IPS DF 4.7 (cell line): ENCODE measurements around the gene DNAI2.

ENCODE experiments used
- DNase-seq: peaks from one replicate; pipeline ENCODE4 v3.0.0-alpha.2; 2013; ENCODE audit warnings: low spot score; ENCODE audit errors: extremely low read depth

The DNAI2 gene

DNA sequence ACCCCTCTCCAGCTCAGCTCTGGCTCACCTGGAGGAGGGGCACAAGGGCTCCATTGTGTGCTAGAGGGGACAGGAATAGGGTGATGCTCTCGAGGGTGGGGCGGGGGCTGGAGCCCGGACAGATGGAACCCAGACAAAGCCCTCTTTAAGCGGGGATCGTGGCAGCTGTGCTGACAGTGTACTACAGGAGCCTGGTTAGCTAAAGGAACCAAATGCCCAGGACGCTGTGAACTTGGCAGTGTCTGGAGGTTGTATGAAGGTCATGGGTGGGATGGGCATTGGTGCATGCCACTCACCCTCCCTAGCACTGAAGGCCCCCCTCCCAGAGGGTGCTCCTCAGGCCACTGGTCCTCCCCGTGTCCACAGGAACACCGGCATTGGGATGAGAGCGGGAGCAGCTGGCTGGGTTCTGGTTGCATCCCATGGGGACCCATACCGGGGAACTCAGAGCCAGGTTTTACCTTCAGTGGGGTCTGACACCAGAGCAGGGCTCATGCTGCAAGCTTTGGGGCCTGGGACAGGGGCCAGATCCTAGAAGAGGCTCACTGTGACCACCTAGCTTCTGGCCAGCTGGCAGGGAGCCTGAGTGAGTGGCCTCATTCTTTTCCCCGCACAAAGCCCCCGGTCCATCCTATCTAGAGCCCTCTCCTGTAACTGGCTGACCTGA is 63.9 kb downstream of the DNAI2 start:
- DNase-seq: no peak

DNA sequence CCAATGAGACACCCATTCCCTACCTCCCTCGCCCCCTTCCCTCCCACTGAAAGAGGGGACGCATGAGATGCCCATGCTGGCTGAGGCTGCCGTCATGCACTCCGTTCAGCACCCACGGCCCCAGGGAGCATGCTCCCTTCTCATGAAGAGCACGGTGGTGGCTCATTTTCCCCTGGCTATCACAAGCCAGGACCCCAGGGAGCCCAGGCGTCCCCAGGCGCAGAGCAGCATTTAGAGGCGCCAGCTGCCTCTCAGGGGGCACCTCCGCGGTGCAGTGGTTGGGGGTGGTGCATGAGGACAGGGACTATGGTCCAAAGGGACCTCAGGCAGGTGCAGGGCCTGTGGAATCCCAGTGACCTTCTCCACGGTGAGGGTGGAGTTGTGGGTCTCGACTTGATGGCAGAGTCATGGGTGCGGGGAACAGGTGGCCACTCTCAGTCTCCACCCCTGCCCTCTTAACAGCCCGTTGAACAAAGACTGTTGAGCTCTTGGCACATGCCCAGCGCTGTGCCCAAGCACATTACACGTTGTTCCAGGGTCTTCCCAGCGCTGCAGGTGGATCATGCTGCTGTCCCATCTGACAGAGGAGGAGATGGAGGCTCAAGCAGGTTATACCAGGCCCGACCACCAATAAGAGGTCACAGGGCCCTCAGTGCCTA is 65.6 kb downstream of the DNAI2 start:
- no peak for DNase-seq

DNA sequence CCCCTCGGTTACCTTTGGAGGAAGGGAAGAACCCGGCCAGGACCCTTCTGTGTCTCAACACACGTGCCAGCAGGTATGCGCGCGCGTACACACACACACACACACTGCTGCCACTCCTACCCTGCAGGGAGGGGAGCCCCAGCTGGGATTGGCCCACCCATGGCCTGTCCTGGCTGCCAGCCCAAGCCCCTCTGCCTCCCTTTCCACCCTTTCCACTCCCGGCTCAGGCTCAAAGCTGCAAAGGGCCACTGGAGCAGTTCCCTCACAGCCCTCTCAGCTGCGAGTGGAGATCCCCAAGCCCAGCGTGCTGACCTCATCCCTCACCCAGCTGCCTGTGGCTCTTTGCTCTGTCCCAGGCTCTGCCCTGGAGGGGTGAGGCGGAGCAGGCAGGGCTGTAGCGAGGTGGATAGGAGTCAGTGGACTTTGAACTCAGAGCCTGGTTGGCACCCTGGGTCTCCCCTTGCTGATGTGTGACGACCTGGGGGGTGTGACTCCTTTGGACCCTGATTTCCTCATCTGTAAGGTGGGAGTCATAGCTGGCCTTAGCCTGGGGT is 66.5 kb downstream of the DNAI2 start:
- DNase-seq: no peak

DNA sequence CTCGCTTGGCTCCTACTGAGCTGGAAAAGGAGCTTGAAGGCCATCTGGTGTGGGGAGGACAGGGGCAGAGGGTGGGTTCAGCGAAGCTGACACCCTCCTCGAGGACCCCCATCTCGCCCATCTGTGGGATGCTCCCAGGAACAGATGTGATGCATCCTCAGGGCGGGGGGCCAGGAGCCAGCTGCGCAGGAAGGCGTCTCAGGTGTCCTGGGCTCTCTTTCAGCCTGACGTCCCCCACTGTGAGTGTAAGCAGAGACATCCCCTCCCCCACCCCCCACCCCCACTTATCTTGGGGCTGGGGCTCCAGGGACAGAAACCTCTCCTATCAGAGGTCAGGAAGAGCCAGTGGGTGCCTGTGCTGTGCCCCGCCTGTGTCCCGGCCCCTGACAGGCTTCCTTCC is 68.2 kb downstream of the DNAI2 start:
- no peak for DNase-seq

DNA sequence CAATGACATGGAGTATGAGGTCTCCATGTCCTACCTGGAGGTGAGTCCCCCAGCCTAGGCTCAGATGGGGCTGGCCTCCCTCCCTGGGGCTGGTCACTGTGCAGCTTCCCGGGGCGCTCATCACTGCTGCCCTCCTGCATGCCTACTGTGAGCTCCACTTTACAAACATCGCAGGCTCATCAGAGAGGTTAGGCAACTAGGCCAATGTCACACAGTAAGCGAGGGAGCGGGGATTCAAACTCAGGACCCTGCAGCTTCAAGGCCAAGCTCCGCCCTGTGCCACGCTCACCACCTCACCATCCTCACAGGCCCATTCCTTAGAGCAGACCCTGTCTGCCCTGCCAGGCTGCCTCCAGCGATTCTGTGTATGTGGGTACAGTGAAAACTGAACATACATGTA is 69.1 kb downstream of the DNAI2 start:
- no peak for DNase-seq

DNA sequence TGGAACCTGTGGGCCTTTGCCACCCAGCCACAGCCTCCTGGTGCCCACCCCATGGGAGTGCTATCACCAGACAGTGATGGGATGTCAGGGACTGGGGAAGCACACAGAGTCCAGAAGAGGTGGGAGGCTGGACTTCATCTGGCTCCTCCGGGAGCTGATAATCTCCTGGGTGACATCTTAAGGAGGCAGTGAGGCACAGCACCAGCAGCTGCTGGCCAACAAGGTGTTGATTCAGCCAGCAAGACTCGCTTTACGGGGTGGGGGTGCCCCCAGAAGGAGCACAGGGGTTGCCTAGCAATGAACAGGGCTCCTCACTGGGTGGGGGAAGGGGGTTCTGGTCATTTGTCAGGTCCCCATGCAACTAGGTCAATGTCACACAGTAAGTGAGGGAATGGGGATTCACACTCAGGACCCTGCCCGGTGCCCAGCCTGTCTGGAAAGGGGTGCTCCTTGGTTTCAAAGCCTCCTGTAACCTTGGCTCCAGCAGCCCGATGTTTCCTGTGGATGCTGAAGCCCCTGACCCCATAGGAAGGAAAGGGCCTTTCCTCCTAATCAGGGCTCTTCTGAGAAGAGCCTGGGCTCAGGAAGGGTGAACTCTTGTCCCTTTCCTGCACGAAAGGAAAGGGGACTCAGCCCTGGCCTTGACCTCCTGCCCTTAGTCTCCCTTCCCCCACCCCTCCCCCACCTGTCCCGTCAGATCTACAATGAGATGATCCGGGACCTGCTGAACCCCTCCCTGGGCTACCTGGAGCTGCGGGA is 69.7 kb downstream of the DNAI2 start:
- no peak for DNase-seq

- no peak for DNase-seq
Observed at GRCh38 chr17:74344658-74345057, 70.6 kb downstream of the DNAI2 start.

GRCh38 chr17:74345433-74346241 is 71.6 kb downstream of the DNAI2 start:
- no peak for DNase-seq

DNA sequence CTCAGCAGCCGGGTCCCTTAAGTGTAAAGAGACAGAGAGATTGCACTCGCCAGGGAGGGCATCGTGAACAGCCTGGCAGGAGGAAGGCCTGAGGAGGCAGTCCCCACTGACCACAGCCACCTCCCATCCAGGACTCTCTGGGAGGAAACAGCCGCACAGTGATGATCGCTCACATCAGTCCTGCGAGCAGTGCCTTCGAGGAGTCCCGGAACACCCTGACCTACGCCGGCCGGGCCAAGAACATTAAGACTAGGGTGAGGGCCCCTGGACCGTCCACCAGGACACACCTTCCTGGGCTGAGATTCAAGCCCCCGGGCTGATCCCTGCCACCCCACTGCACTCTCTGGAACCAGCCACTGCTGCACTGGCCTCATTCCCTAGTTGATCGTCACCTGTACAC is 73.6 kb downstream of the DNAI2 start:
- DNase-seq: no peak

DNA sequence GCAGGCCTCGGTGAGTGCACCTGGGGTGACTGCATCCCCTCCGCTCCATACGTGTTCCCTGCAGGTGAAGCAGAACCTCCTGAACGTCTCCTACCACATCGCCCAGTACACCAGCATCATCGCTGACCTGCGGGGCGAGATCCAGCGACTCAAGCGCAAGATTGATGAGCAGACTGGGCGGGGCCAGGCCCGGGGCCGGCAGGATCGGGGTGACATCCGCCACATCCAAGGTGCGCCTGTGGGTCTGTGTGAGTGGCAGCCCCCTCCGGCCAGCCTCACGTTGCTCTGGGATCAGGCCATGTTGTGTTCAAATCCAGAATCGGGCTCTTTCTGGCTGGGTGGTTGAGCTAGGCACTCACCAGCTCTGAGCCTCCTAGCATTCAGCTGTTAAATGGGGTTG is 75.1 kb downstream of the DNAI2 start:
- no peak for DNase-seq

DNA sequence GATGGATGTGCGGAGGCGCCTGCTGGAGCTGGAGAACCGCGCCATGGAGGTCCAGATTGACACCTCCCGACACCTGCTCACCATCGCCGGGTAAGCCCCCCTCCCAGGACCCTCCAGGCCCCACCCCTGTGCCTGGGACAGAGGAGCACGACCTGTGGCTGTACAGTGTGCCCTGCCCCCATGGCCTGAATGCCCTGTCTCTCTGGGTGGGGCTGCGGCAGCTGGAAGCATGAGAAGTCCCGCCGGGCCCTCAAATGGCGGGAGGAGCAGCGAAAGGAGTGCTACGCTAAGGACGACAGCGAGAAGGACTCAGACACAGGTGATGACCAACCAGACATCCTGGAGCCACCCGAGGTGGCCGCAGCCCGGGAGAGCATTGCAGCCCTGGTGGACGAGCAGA is 76.5 kb downstream of the DNAI2 start:
- DNase-seq: no peak

DNA sequence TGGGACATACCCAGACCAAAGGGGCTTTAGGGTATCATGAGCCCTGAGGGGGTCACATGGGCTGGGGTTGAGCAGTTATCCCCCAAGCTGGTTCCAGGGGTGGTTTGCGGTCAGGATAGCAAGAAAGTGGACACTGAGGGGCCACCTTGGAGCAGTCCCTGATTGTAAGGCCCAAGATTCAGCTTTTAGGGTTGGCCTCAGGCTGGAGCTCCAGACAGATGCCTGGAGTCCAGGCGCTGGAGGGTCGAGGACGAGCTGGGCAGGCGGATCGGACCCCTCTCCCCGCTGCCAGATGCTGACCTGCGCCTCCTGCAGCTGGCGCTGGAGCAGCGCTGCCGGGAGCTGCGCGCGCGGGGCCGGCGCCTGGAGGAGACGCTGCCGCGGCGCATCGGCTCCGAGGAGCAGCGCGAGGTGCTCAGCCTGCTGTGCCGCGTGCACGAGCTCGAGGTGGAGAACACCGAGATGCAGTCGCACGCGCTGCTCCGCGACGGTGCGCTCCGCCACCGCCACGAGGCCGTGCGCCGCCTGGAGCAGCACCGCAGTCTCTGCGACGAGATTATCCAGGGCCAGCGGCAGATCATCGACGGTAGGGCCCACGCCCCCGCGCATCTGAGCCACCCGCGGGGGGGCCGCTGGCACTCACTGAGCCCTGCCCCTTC is 77.6 kb downstream of the DNAI2 start:
- DNase-seq: no peak

DNA sequence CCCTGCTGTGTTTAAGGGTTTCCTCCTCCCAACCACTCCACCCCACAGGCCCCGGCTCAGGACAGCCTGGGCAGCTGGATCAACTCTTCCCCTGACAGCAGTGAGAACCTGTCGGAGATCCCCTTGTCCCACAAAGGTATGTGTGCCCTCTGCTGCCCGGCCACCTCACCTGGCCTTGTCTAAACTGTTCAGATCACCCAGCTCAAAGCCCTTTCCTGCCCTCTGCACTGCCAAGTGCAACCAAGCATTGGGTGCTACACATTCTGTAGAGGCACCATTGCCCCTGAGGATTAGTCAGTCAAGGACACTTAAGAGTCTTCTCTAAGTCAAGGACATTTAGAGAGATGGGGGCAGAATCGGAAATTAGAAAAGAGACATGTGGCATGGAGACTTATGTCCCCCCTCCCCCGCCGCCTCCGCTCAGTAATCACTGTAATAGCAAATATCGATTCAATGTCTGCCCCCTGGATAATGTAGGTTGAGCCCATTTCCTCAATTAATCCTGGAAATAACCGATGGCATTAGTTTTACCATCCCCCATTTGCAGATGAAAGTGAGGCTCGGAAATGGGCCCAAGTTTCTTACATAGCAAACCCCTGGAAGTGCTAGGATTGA is 79.5 kb downstream of the DNAI2 start:
- no peak for DNase-seq

DNA sequence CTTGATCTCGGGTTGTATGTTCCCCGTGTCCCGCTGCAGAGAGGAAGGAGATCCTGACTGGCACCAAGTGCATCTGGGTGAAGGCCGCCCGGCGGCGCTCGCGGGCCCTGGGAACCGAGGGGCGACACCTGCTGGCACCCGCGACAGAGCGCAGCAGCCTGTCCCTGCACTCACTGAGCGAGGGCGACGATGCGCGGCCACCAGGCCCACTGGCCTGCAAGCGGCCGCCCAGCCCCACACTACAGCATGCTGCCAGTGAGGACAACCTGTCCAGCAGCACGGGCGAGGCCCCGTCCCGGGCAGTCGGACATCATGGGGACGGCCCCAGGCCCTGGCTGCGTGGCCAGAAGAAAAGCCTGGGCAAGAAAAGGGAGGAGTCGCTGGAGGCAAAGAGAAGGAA is 80.1 kb downstream of the DNAI2 start:
- no peak for DNase-seq

- no peak for DNase-seq
Observed at GRCh38 chr17:74354561-74354960, 80.5 kb downstream of the DNAI2 start.

DNA sequence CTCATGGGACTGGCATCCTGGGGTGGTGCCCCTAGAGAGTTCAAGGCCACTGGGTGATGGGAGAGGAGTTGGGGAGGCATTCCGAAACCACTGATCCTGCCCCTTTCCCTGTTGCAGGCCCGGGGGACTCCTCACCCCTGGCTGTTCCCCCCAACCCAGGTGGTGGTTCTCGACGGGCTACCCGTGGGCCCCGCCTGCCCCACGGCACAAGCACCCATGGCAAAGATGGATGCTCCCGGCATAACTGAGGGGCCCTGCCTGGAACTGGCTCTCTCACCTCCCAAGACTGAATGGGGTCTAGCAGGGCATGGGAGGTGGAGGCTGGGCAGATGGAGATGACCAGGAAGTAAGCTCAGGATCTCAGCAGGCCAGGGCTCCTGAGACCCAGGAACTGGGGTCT is 81.0 kb downstream of the DNAI2 start:
- no peak for DNase-seq

- DNase-seq: no peak
Observed at GRCh38 chr17:74356646-74357465, 82.8 kb downstream of the DNAI2 start.

DNA sequence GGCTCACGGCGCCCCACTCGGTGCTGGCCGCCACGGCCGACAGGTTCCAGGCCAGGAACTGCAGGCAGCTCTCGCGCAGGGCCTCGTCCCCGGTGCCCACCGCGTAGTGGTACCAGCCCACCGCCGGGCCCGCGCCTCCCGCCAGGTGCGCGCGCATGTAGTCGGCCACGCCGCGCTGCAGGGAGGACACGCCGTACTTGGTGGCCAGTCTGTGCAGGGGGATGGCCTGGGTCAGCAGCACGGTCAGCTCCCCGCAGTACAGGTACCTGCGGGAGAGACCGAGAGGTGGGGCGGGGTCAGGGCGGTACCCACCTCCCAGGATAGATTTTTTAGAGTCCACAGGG is 83.4 kb downstream of the DNAI2 start:
- no peak for DNase-seq

- DNase-seq: no peak
Observed at GRCh38 chr17:74358697-74359096, 84.7 kb downstream of the DNAI2 start.

GRCh38 chr17:74359916-74360315 is 85.9 kb downstream of the DNAI2 start:
- DNase-seq: no peak
